ENCODE data around the gene CELF5. TPM values are rescaled to one million over a fixed set of nuclear protein-coding genes. Genes with fewer than 3 reads are reported as not detected.
A peak's percentile ranks its signal among the peaks of the same experiment; 100 is the strongest.

CELF5 gene
- total and polyA plus RNA-seq, 10 of the 15 experiments (the other 5 are each of a cell fraction or from before 2014, with no cell fraction given): 0.01 to 0.04 TPM; not detected in 8

DNA sequence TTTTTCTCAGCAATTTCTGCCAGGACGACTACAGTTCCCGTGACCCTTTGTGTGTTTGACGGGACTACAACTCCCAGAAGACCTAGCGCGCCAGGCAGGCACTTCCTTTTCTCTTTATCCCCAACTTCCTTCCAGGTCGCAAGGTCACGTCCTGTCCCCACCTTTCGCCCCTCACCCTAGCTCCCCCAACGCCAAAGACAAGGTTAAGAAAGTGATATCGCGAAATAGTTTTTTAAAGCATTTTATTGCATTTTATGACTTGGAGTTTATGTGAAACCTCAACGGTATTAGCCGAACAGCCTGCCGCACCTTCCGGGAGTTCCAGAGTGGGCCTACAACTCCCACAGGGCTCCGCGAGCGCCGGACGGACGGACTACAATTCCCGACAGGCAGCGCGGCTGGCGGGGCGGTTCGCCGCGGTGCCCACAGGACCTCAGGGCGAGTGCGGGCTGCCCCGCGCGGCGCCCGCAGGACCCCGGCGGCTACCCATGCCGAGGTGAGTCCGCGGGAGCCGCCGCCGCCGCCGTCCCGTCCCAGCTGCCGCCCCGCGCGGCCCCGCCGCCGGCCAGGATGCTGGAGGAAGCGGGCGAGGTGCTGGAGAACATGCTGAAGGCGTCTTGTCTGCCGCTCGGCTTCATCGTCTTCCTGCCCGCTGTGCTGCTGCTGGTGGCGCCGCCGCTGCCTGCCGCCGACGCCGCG, 38.9 kb upstream of the CELF5 start, which contains the start of gene NCLN (continued):
- TF ChIP-seq ZSCAN29 (IDR thresholded peaks at IDR 0.05) (0 out of 2 replicates have a peak, but pooled peaks have one; percentile 25), POLR2AphosphoS2 (IDR thresholded peaks at IDR 0.05; ENCODE audit: low read depth, low read length) (peak; percentile 83), CHD2 (IDR thresholded peaks at IDR 0.05; ENCODE audit: borderline replicate concordance, low read depth, low read length) (peak; percentile 60; the same call in 1 of the 2 replicates), MTA2 (IDR thresholded peaks at IDR 0.05; ENCODE audit: low read depth) (peak; percentile 90), DPF2 (IDR thresholded peaks at IDR 0.05) (peak; percentile 68; the same call in 1 of the 2 replicates), RB1 (IDR thresholded peaks at IDR 0.05; ENCODE audit: borderline replicate concordance) (0 out of 2 replicates have a peak, but pooled peaks have one; percentile 67), SP1 (IDR thresholded peaks at IDR 0.05; ENCODE audit: low read depth, low read length) (peak; percentile 2), ZNF207 (IDR thresholded peaks at IDR 0.05; ENCODE audit: borderline replicate concordance) (0 out of 2 replicates have a peak, but pooled peaks have one; percentile 87), SUZ12 (IDR thresholded peaks at IDR 0.05; ENCODE audit: unreplicated experiment) (no peak), YY1 (IDR thresholded peaks at IDR 0.05; ENCODE audit: low read depth, low read length) (peak; percentile 36; the same call in 1 of the 2 replicates), BACH1 (IDR thresholded peaks at IDR 0.05; ENCODE audit: borderline replicate concordance) (peak; percentile 71), TBL1XR1 (IDR thresholded peaks at IDR 0.05; ENCODE audit: low read depth, low read length) (peak; percentile 77; the same call in 1 of the 2 replicates), RBBP5 (conservative IDR thresholded peaks at IDR 0.05) (no peak), MXI1 (IDR thresholded peaks at IDR 0.05; ENCODE audit: low read depth, low read length) (peak; percentile 73)
- TF ChIP-seq, protein P1, sequence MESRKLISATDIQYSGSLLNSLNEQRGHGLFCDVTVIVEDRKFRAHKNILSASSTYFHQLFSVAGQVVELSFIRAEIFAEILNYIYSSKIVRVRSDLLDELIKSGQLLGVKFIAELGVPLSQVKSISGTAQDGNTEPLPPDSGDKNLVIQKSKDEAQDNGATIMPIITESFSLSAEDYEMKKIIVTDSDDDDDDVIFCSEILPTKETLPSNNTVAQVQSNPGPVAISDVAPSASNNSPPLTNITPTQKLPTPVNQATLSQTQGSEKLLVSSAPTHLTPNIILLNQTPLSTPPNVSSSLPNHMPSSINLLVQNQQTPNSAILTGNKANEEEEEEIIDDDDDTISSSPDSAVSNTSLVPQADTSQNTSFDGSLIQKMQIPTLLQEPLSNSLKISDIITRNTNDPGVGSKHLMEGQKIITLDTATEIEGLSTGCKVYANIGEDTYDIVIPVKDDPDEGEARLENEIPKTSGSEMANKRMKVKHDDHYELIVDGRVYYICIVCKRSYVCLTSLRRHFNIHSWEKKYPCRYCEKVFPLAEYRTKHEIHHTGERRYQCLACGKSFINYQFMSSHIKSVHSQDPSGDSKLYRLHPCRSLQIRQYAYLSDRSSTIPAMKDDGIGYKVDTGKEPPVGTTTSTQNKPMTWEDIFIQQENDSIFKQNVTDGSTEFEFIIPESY (IDR thresholded peaks at IDR 0.05): 0 out of 2 replicates have a peak, but pooled peaks have one; percentile 61
- TF ChIP-seq, protein P2, sequence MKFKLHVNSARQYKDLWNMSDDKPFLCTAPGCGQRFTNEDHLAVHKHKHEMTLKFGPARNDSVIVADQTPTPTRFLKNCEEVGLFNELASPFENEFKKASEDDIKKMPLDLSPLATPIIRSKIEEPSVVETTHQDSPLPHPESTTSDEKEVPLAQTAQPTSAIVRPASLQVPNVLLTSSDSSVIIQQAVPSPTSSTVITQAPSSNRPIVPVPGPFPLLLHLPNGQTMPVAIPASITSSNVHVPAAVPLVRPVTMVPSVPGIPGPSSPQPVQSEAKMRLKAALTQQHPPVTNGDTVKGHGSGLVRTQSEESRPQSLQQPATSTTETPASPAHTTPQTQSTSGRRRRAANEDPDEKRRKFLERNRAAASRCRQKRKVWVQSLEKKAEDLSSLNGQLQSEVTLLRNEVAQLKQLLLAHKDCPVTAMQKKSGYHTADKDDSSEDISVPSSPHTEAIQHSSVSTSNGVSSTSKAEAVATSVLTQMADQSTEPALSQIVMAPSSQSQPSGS (IDR thresholded peaks at IDR 0.05; ENCODE audit: low read length): no peak
- TF ChIP-seq, protein P3, sequence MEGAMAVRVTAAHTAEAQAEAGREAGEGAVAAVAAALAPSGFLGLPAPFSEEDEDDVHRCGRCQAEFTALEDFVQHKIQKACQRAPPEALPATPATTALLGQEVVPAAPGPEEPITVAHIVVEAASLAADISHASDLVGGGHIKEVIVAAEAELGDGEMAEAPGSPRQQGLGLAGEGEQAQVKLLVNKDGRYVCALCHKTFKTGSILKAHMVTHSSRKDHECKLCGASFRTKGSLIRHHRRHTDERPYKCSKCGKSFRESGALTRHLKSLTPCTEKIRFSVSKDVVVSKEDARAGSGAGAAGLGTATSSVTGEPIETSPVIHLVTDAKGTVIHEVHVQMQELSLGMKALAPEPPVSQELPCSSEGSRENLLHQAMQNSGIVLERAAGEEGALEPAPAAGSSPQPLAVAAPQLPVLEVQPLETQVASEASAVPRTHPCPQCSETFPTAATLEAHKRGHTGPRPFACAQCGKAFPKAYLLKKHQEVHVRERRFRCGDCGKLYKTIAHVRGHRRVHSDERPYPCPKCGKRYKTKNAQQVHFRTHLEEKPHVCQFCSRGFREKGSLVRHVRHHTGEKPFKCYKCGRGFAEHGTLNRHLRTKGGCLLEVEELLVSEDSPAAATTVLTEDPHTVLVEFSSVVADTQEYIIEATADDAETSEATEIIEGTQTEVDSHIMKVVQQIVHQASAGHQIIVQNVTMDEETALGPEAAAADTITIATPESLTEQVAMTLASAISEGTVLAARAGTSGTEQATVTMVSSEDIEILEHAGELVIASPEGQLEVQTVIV (IDR thresholded peaks at IDR 0.05; ENCODE audit: borderline replicate concordance, partially characterized antibody): peak; percentile 72
- TF ChIP-seq, protein P4, sequence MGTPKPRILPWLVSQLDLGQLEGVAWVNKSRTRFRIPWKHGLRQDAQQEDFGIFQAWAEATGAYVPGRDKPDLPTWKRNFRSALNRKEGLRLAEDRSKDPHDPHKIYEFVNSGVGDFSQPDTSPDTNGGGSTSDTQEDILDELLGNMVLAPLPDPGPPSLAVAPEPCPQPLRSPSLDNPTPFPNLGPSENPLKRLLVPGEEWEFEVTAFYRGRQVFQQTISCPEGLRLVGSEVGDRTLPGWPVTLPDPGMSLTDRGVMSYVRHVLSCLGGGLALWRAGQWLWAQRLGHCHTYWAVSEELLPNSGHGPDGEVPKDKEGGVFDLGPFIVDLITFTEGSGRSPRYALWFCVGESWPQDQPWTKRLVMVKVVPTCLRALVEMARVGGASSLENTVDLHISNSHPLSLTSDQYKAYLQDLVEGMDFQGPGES (IDR thresholded peaks at IDR 0.05): no peak
- TF ChIP-seq, protein P5, sequence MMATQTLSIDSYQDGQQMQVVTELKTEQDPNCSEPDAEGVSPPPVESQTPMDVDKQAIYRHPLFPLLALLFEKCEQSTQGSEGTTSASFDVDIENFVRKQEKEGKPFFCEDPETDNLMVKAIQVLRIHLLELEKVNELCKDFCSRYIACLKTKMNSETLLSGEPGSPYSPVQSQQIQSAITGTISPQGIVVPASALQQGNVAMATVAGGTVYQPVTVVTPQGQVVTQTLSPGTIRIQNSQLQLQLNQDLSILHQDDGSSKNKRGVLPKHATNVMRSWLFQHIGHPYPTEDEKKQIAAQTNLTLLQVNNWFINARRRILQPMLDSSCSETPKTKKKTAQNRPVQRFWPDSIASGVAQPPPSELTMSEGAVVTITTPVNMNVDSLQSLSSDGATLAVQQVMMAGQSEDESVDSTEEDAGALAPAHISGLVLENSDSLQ (IDR thresholded peaks at IDR 0.05): peak; percentile 50; the same call in 1 of the 2 replicates
- TF ChIP-seq, protein P6, sequence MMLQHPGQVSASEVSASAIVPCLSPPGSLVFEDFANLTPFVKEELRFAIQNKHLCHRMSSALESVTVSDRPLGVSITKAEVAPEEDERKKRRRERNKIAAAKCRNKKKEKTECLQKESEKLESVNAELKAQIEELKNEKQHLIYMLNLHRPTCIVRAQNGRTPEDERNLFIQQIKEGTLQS (IDR thresholded peaks at IDR 0.05; ENCODE audit: borderline replicate concordance, extremely low read depth, low read depth, low read length): peak; percentile 28; the same call in 1 of the 2 replicates
